GM18498 (cell line): ENCODE measurements around the gene TPK1.
"Not testable (repeated sequence)": the region's sequence is repeated elsewhere in the genome, so short reads cannot be mapped to it uniquely, and the experiment has no call there.

ENCODE experiments used
- ATAC-seq: cut with Tn5 transposase; IDR thresholded peaks from one replicate; pipeline ENCODE4 v1.9.1; 2021; ENCODE audit warnings: mild to moderate bottlenecking, moderate library complexity; ENCODE audit not compliant: unreplicated experiment

Gene TPK1

DNA sequence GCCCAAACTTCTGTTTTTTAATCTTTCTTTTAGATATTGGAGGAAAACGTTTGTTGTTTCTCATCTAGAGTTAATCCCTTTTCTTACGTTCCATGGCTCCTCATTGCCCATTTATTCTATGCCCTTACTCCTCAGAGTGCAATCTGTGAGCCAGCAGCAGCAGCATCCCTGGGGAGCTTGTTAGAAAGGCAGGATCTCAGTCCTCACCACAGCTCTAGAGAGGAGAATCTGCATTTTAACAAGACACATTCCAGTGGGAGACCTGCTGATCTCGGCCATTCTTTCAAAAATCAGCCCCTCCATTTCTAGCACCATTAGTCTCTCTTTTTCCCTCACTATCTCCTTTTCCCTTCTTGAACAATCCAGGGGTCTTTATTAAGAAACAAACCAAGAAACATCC lies 348.0 kb downstream of the TPK1 start:
- no peak for ATAC-seq

DNA sequence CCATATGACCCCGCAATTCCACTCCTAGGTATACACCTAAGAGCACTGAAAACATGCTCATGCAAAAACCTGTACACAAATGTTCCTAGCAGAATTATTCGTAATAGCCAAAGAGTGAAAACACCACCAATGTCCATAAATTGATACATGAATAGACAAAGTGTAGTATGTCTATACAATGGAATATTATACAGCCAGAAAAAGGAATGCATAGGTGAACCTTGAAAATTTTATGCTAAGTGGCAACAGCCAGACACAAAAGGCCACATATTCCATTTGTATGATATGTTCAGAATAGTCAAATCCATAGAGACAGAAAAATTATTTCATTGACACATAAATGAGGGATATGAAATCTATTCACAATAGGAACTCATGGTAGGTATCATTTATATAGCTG lies 351.4 kb downstream of the TPK1 start:
- no peak for ATAC-seq

DNA sequence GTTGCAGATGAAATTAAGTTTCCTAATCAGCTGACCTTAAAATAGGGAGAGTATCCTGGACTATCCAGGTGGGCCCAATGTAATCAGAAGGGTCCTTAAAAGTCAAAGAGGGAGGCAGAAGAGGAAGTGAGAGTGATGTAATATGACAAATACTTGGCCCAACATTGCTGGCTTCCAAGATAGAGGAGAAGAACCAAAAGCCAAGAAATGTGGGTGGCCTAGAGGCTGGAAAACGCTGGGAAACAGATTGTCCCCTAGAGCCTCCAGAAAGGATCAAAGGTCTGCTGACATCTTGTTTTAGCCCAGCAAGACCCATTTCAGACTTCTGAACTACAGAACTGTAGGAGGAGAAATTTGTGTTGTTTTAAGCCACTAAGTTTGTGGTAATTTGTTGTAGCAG lies 352.7 kb downstream of the TPK1 start:
- ATAC-seq: no peak

DNA sequence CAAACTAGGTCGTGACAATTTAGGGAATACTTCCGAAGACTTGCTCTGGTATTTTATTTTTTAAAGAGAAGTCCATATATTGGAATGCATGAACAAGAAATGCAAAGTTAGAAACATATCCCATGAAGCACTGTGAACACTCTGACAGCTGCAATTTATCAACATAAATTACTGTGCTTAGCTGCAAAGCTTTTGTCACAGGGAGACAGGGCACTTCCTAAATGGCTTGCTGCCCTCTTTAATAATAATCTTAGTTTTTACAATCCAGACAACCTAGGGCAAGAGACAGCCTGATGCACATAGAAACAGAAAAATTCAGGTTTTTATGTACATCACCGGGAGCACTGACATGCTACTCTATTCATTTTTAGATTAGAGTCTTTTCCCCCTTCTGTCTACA lies 354.0 kb downstream of the TPK1 start:
- ATAC-seq: no peak

DNA sequence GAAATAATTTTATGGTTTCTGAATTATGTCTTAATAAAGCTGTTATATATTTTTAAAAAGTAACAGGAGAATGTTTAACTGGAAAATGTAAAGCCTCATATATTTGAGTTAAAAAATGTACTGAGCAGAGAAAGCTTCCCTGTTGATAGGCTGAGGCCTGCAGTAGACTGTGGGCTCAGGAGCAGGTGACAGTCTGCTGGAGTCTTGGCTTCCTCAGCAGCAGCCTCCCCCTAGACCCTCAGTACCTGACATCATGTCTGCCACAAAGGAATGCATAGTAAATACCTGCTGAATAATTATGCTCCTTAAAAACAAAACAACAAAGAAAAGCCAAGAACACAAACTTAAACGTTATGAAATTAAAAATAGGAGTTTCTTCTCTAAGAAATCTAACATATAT lies 358.5 kb downstream of the TPK1 start:
- ATAC-seq: no peak

DNA sequence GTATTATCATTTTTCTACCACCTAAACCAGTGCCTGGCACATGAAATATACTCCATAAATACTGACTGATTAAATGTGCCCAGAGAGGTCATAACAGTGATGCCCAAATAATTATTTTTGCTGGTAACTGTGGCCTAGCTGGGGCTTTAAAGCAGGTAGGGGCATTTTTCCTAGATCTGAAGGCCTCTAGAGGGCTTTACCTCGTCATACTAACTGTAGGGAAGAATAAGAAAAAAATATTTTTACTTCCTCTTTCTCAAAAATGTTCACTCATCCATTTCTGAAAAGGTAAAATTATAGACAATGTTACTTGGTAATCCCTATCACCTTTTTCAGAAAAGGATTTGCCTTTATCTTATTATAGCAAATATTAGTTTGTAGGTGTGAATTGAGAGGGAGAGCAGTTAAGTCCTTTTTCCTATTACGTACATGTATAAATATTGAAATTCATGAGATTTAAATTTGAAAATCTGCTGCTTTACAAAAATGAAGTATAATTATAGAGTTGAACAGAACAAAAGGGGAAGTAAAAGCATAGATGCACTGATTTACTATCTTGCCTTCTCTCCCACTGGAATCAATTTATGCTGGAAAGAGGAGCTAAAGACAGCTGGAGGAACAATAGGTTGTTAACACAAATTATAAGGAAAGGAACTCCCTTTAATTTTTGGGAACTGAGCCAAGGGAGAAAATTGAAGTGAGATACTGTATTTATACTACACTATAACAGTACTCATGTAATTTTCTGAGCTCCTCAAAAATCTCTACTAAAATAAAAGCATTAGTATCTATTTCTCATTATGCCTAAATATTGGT lies 360.8 kb downstream of the TPK1 start:
- ATAC-seq: no peak

DNA sequence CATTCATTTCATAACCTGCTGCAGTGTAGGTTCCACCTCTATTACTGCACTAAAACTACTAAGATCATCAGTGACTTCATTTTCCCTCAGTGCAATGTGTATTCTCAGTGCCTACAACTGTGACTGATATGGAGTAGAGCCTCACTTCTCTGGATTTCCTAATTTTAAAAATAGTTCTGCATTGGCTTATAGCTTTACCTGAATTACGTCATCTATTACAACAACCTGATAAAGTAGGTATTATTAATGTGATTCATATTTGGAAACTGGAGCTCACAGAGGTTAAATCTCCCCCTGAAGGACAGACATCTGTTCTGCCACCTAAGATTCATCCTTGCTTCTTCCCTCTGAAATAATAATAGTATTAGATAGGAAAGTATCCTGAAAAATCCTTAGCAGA lies 361.5 kb downstream of the TPK1 start:
- ATAC-seq: no peak

DNA sequence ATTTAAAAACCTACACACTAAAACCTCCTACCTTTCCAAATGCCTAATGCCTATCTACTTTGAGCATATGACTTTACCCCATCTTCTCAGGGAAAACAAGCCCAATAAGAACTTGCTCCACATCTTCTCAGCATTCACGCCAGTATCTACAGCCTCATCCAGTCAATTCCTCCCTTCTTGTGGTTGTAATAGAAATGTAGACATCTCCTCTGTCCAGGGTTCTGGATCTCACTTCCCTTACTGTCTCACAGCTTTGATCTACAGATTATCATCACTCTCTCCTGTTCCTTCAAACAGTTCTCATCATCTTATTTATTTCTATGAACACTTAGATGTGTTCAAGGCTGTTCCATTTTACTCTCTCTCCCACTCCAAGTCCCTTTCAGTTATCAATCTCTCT lies 361.9 kb downstream of the TPK1 start:
- peak; percentile 49 for ATAC-seq

DNA sequence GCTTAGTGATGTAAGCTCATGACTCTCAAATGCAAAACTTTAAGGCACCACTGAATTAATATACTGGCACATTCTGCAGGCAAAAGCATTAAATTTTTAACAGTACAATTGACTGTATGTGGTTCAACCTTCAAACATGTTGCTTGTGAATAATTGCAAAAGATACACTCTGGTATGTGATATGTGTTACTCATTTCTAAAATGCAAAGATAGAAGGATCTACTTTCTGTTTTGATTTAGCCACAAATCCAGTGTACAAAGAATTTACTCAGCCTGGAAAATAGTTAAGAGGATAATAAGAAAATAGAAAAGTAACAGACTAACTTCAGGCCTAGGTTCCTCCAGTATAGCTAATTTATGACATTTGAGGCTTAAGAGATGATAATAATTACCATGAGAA lies 365.8 kb downstream of the TPK1 start:
- ATAC-seq: no peak

DNA sequence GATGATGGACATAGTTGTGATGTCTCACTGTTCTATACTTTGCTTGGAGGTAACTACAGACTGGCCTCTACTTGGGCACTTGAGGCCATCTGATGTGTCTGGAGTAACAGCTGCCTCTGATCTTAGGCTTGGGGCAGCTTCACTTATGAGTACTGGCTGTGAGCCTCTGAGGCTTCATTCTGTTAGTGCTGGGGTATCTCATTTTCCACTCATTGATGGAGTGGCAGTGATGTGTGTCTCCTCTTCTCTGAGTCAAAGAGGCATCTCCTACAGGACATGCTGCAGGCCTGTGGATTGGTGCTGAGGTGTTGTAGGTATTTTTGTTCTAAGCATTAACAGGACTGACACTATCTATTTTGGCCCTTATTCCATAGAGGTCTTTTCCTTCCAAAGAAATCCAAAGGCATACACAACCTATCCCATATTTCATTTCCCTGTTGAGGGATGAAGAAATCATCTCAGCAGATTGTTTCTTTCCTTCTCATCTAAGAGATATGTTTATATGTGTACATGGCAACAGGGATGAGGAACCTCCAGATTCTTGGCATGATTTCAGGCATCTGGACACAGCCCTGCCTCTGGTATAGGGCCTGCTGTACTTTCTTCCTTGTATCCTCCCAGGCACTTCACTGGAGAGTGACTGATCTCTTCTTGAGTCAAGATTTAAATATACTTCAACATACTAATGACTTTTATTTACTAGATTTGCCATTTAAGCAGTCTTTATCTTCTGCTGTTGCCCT lies 366.7 kb downstream of the TPK1 start:
- no peak for ATAC-seq

DNA sequence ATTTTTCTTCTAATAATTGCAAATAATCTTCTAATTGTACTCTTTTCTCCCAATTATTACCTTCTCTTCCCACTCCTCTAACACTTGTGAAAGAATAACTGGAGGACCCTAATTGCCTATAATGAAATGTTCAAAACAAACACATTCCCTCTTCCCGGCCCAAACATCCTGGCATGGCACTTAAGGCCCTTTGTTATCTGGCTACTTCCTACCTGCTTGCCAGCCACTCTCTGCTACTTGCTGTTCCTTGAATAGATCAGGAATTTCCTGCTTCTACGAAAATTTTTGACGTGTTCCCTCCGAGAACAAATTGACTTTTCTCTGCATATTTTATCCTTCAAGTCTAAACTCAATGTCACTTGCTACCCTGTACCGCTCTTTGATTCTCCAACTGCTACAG lies 376.2 kb downstream of the TPK1 start:
- no peak for ATAC-seq

DNA sequence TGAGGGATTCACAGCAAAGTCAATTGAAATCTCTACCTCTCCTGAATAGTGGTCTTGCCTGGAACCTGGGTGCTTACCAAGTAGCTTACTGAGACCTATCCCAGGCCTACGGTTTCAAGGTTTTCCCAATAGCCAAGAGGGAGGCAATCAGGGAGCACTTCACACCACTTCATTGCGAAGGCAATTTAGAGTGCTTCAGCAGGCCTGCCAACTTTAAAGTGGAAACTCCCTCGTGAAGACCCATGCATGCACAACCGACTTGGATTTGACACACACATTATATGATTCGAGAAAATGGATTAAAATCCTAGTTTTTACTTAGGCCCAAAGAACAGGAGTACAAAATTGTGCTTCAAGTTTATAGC lies 380.8 kb downstream of the TPK1 start:
- no peak for ATAC-seq

DNA sequence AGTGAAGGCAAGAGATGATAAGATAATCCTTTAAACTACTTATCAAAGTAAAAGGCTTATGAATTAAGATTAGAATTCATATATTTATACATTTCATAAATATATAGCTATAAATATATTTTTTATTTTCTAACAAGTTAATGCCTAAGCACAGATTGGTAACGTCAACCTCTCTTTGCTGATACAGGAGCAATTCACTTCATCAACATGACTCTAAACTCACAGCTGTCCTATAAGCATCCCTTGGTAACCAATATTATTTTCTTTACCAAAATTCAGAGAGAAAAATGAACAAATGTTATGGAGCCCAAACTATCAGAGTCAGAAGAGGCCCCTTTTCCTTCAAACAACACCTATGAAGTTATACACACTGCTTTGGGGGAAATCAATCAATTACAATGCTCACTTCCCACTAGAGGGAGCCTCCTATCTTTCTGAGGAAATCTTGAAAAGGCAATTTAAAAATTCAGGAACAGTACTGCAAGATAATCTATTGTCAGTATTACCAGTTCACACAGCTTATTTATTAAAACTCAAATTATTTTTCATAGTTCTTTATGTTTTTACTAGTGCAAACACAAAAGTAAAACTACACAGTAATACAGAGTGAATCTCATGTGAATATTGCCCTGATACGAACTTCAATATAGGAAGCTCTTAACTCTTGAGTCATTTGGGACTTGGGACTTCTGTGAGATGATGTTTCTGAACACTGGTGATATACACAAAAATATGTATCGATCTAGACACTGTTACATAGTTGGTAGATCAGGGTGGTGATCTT lies 381.4 kb downstream of the TPK1 start:
- ATAC-seq: no peak

DNA sequence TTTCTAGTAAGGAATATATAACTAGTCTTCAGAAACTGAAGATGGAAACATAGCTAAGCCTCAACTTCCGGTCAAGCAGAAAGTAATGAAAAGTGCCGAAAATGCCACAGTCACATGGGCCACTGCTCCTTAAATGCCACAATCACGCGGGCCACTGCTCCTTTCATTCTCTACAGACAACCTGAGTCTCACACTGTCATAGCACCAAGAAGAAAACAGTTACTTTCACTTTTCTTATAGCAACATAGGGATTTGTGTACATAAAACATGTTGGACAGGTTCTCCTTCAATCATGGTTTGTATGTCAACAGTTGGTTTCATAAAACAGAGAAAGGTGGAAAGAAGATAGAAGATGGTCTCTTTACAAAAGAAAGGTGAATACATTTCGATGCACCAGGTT lies 383.8 kb downstream of the TPK1 start:
- peak; percentile 62 for ATAC-seq

DNA sequence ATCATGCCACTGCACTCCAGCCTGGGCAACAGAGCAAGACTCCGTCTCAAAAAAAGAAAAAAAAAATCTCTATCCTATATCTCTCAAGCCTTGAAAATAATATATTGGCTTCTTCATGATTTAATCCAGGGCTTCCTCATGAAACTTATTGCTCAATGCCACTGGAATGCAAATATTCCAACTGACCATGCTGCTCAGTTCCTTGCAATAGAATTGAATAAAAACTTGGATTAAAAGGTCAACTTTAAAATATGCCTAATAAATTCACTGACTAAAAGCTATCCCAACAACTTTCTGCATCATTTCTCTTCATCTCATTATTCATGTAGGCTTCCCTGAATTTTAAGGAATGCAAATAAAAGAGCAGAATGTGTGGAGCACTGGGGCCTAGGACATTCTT lies 390.3 kb downstream of the TPK1 start:
- no peak for ATAC-seq

DNA sequence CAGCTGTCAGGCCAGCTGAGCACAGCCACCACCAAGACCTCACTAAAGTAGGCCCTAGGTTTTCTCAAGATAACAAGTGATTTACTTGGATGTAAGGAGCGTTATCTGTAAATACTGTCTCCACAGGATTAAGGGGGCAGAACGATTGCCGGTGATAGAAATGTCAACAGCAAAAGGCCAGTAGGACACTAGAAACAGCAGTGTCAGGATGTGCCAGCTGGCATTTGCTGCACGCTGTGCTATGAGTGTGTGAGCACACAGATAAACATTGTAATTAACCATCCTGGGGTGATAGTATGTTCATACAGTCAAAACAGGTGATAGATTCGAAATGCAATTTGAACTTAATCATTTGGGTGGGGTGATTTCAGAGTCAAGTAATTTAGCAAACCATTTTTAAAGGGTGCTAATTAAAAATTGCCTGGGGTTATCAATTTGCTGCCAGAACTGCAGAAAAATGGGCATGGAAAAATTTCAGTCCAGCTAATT lies 396.1 kb downstream of the TPK1 start:
- no peak for ATAC-seq

DNA sequence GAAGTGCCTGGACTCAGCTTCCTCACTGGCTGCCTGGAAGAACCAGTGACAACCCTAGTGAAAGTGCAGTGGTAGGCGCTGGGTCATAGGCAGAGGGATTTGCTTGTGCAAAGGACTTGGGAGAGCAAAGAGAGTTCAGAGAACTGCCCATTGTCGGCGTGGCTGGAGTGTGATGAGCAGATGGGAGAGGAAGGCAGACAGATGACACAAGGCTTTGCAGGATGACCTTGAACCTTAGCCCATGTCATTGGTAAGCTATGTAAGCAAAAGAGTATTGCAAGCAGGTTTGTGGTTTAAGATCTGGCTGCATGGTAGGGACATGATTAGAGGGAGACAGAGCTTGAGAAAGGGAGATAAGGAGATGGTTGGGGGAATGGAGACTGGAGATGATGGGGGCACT lies 397.1 kb downstream of the TPK1 start:
- no peak for ATAC-seq

DNA sequence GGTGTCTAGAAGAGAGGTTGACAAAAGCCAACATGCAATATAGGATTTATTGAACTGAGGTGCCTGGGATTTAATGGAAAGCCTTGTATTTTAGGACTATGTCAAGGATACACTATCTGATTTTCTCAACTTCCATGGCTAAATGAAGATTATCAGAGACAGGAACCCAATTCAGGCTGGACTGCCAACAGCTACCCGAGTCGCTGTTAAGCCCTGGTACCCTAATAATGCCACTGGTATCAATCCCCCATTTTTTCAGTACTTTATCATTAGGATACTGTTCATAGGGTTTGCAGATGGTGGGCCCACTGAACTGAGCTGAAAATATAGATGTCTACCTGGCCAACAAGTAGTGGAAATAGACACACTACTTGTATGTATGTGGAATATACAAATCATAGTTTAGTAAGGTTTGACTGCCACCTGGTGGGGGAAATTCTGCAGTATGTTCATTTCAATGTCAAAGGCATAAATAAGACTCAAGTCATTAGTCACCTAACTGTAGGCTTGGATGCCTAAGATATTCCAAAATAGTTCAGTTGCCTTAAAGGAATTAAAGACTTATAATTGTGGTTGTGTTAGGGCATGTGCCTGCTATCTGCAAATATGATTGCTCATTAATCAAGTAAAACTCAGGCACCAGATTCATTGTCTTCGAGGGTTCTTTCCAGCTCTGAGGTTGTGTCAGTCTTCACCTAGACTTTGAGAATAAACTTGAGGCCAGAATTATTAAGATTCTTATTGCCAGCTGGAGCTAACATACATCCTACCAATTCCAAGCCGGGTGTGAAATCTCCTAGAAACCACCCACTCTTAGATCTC lies 398.3 kb downstream of the TPK1 start:
- peak; percentile 75 for ATAC-seq

DNA sequence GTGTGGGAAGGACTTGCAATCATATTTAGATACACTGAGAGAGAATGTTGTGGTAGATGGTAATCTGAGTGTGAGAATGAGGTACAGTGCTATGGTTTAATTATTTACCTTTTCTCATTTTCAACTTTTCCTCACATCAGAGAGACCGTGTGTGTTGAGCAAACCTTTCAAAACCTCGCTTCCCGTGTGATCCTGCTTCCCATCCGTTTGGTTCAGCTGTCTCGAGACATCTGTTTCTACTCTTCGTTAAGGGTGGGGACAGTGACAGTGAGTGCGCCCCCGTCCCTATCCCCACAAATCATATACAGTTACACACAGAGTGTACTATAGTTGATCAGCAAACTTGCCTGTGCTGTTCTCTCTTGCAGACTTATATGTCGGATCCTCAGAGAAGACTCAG lies 399.4 kb downstream of the TPK1 start:
- no peak for ATAC-seq

DNA sequence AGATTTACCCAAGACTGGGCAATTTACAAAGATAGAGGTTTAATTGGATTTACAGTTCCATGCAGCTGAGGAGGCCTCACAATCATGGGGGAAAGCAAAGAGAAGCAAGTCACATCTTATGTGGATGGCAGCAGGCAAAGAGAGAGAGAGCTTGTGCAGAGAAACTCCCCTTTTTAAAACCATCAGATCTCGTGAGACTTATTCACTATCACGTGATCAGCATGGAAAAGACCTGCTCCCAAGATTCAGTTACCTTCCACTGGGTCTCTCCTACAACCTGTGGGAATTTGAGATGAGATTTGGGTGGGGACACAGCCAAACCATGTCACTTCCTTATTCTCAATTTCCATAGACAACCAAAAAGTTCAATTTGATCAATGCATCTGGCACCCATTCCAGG lies 407.4 kb downstream of the TPK1 start:
- no peak for ATAC-seq

DNA sequence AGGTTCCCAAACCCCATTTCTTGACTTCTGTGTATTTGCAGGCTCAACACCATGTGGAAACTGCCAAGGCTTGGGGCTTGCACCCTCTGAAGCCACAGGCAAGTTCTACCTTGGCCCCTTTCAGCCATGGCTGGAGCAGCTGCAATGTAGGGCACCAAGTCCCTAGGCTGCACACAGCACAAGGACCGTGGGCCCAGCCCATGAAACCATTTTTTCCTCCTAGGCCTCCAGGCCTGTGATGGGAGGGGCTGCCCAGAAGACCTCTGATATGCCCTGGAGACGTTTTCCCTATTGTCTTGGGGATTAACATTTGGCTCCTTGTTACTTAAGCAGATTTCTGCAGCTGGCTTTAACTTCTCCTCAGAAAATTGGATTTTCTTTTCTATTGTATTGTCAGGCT lies 408.3 kb downstream of the TPK1 start:
- not testable (repeated sequence) for ATAC-seq
